ENCODE measurements around the gene ZBTB21. TPM values are rescaled to one million over a fixed set of nuclear protein-coding genes. Genes with fewer than 3 reads are reported as not detected.

Gene ZBTB21
- total RNA-seq, 4 donors from 2014 or later = 16.3 to 33.5 (median 18.6) TPM

GRCh38 chr21:42037516-42037915, 27.4 kb upstream of the ZBTB21 start:
- TF ChIP-seq CTCF (IDR thresholded peaks at IDR 0.05) (no peak), POLR2A (IDR thresholded peaks at IDR 0.05) (no peak)
- Histone ChIP-seq H3K9me3 (no peaks in the 10 kb centered on the region), H3K27ac (no peak overlapping the region), H3K4me3 (replicated peaks in 1 of 3) (no peak overlapping the region), H3K27me3 (no peaks in the 10 kb centered on the region), H3K36me3 (no peaks in the 10 kb centered on the region), H3K4me1 (peaks cover 0 to 13% of the 10 kb centered on the region in 2 donors)
- WGBS, 2 donors = 82 to 88% methylated on average over 9 of the region's 9 CpGs
- no peak for DNase-seq
- intact Hi-C loops (cut with DNase I) = no loop called here

- no peak overlapping the region for H3K27ac ChIP-seq
- no peaks in the 10 kb centered on the region for H3K9me3 ChIP-seq
- no peaks in the 10 kb centered on the region for H3K27me3 ChIP-seq
- DNase-seq = no peak
- TF ChIP-seq CTCF (IDR thresholded peaks at IDR 0.05) = no peak
- TF ChIP-seq POLR2A (IDR thresholded peaks at IDR 0.05) = no peak
- 93 to 94% methylated on average over 2 of the region's 2 CpGs for WGBS, 2 donors
- no peaks in the 10 kb centered on the region for H3K36me3 ChIP-seq
- H3K4me1 ChIP-seq = peaks cover 0 to 13% of the 10 kb centered on the region in 2 donors
- no peak overlapping the region for H3K4me3 ChIP-seq (replicated peaks in 1 of 3)
- intact Hi-C loops (cut with DNase I) = no loop called here
These were observed 26.2 kb upstream of the ZBTB21 start for GRCh38 chr21:42036313-42036712.

GRCh38 chr21:42032968-42033367, 22.8 kb upstream of the ZBTB21 start:
- H3K4me1 ChIP-seq = no peaks in the 10 kb centered on the region
- no peaks in the 10 kb centered on the region for H3K27me3 ChIP-seq
- intact Hi-C loops (cut with DNase I) = no loop called here
- no peak for DNase-seq
- H3K9me3 ChIP-seq = no peaks in the 10 kb centered on the region
- 92 to 100% methylated on average over 1 to 2 of the region's 3 CpGs for WGBS, 2 donors
- H3K27ac ChIP-seq = no peak overlapping the region
- H3K36me3 ChIP-seq = no peaks in the 10 kb centered on the region
- no peak for TF ChIP-seq POLR2A (IDR thresholded peaks at IDR 0.05)
- TF ChIP-seq CTCF (IDR thresholded peaks at IDR 0.05) = no peak
- H3K4me3 ChIP-seq (replicated peaks in 1 of 3) = no peak overlapping the region

- Histone ChIP-seq H3K4me1 (no peaks in the 10 kb centered on the region), H3K36me3 (no peaks in the 10 kb centered on the region), H3K27me3 (no peaks in the 10 kb centered on the region), H3K9me3 (no peaks in the 10 kb centered on the region), H3K4me3 (replicated peaks in 1 of 3) (no peak overlapping the region), H3K27ac (no peak overlapping the region)
- TF ChIP-seq POLR2A (IDR thresholded peaks at IDR 0.05) (no peak), CTCF (IDR thresholded peaks at IDR 0.05) (no peak)
- DNase-seq = no peak
- intact Hi-C loops (cut with DNase I) = no loop called here
- 76 to 86% methylated on average over 2 of the region's 2 CpGs for WGBS, 2 donors
These were observed 22.1 kb upstream of the ZBTB21 start for GRCh38 chr21:42032266-42032665.

GRCh38 chr21:42031816-42032215, 21.7 kb upstream of the ZBTB21 start:
- no peak overlapping the region for H3K4me3 ChIP-seq (replicated peaks in 1 of 3)
- TF ChIP-seq CTCF (IDR thresholded peaks at IDR 0.05) (no peak), POLR2A (IDR thresholded peaks at IDR 0.05) (no peak)
- intact Hi-C loops (cut with DNase I) = no loop called here
- H3K27me3 ChIP-seq = no peaks in the 10 kb centered on the region
- no peaks in the 10 kb centered on the region for H3K9me3 ChIP-seq
- no peak overlapping the region for H3K27ac ChIP-seq
- DNase-seq = no peak
- H3K36me3 ChIP-seq = no peaks in the 10 kb centered on the region
- no peaks in the 10 kb centered on the region for H3K4me1 ChIP-seq
- 83 to 91% methylated on average over 4 of the region's 4 CpGs for whole genome bisulfite sequencing, 2 donors

All from thyroid gland (tissue), 4 donors.